ENCODE measurements around the gene PRM3.

DNA sequence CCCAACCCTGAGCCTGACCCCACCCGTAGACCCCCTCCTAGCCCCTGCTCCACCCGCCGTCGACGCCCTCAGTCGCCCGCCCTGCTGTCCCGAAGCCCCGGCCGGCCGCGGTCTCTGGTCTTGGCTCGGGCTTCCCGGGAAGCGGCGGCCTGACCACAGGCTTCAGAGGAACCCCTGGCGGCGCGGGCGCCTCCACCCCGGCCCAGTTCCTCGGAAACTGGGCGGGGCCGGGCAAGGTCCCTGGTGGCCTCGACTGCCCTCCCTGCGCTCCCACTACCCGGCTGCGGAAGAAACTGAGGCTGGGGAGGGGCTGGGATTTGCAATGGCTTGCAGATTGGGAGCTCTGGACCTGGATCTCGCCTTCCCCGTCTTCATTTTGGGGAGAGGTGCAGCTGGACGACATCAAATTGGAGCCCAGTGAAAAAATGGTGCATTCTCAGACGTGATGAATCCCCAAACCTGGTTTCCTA is 16.7 kb downstream of the PRM3 start:
- no peak for TF ChIP-seq POLR2A (IDR thresholded peaks at IDR 0.05)
- TF ChIP-seq, protein P1, sequence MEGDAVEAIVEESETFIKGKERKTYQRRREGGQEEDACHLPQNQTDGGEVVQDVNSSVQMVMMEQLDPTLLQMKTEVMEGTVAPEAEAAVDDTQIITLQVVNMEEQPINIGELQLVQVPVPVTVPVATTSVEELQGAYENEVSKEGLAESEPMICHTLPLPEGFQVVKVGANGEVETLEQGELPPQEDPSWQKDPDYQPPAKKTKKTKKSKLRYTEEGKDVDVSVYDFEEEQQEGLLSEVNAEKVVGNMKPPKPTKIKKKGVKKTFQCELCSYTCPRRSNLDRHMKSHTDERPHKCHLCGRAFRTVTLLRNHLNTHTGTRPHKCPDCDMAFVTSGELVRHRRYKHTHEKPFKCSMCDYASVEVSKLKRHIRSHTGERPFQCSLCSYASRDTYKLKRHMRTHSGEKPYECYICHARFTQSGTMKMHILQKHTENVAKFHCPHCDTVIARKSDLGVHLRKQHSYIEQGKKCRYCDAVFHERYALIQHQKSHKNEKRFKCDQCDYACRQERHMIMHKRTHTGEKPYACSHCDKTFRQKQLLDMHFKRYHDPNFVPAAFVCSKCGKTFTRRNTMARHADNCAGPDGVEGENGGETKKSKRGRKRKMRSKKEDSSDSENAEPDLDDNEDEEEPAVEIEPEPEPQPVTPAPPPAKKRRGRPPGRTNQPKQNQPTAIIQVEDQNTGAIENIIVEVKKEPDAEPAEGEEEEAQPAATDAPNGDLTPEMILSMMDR (IDR thresholded peaks at IDR 0.05): no peak
- no peak for TF ChIP-seq POLR2AphosphoS5 (IDR thresholded peaks at IDR 0.05)

Data from gastroesophageal sphincter (tissue), 3 donors.